Cardiac muscle cell (in vitro differentiated cells and primary cell): ENCODE results near the gene ZNF723. TPM values are rescaled to one million over a fixed set of nuclear protein-coding genes. Genes with fewer than 3 reads are reported as not detected.
A peak's percentile ranks its signal among the peaks of the same experiment; 100 is the strongest.
"Not testable (repeated sequence)": the region's sequence is repeated elsewhere in the genome, so short reads cannot be mapped to it uniquely, and the experiment has no call there.

ENCODE experiments used
- DNase-seq, 2 donors: peaks; one replicate each; pipeline versions ENCODE4 v3.0.0 to v3.0.0-alpha.2; 2010 to 2017; ENCODE audit warnings: low read depth in 1 of 2, low spot score in 1 of 2
- H3K27ac ChIP-seq: fragments of 200-600 bp; sonication (generic); 2 replicates; pipeline ENCODE4 v1.5.1; 2016
- H3K27me3 ChIP-seq: fragments of 200-600 bp; sonication (generic); 2 replicates; pipeline ENCODE4 v1.6.0; 2016; ENCODE audit warnings: control low read depth
- H3K36me3 ChIP-seq: fragments of 200-600 bp; sonication (generic); 2 replicates; pipeline ENCODE4 v1.5.1; 2016; ENCODE audit warnings: control low read depth
- H3K4me1 ChIP-seq: fragments of 200-600 bp; sonication (generic); 2 replicates; pipeline ENCODE4 v1.8.1; 2017; ENCODE audit warnings: low read depth, mild to moderate bottlenecking, mixed run types
- H3K4me3 ChIP-seq: fragments of 200-600 bp; sonication (generic); 2 replicates; pipeline ENCODE4 v1.5.1; 2016; ENCODE audit warnings: mild to moderate bottlenecking
- H3K9me3 ChIP-seq: fragments of 200-600 bp; sonication (generic); 2 replicates; pipeline ENCODE4 v1.5.1; 2017; ENCODE audit warnings: low read depth, mild to moderate bottlenecking, control low read depth
- polyA plus RNA-seq: library from polyadenylated mRNA; unstranded; fragments of >200 nt; fragmentation: Nextera tagmentation; extraction: Ambion mirVana; gene quantifications from 2 replicates; pipeline ENCODE4 v1.2.1, GENCODE V29; 2016
- total RNA-seq: library from RNA; depleted of rRNA; stranded (reverse); fragments of >200 nt; gene quantifications from 2 replicates; pipeline ENCODE4 v1.2.3, GENCODE V29; 2016
- TF ChIP-seq, protein P1 (sequence below): IDR thresholded peaks from 2 replicates; pipeline ENCODE4 v1.5.1; 2012; ENCODE audit warnings: low read depth, mild to moderate bottlenecking, low read length

The ZNF723 gene
- total and polyA plus RNA-seq, 2 experiments from 2014 or later = not detected

DNA sequence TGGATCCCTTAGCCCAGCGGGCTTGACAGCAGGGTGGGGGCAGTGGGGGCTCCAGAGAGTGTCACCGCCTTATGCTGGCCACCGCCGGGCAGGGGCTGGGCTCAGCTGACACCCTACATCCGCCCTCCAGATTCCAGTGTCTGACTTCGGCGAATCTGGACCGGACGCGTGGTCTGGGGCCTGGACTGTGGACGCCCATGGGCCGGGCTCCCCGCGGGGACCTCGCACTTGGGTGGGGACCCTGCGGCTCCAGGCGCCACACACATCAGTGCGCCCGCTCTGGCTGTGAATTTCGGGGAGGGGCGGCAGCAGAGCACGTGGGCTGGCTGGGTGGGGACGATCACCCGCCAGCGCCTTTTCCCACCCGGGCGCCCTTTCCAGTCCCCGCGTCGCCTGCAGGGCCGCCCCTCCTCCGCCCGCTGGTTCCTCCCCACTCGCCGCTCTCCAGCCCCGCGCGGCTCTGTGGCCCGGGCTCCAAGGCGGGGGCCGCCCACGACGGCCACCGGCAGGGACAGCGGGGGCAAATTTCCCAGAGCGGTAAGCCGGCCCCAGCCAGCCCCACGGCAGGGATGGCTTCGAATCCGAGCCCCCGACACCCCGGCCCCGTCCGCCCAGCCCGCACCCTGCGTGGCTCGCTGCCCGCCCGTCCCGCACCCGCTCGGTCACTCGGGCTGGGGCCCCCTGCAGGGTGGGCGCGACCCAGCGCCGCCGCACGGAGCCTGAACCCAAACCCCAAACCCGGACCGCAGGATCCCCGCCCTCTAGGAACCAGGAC is 24.8 kb upstream of the ZNF723 start:
- H3K27me3 ChIP-seq = no peaks in the 10 kb centered on the region
- no peak overlapping the region for H3K4me3 ChIP-seq
- no peak for DNase-seq
- H3K4me1 ChIP-seq = no peaks in the 10 kb centered on the region
- H3K9me3 ChIP-seq = no peaks in the 10 kb centered on the region
- TF ChIP-seq, protein P1, sequence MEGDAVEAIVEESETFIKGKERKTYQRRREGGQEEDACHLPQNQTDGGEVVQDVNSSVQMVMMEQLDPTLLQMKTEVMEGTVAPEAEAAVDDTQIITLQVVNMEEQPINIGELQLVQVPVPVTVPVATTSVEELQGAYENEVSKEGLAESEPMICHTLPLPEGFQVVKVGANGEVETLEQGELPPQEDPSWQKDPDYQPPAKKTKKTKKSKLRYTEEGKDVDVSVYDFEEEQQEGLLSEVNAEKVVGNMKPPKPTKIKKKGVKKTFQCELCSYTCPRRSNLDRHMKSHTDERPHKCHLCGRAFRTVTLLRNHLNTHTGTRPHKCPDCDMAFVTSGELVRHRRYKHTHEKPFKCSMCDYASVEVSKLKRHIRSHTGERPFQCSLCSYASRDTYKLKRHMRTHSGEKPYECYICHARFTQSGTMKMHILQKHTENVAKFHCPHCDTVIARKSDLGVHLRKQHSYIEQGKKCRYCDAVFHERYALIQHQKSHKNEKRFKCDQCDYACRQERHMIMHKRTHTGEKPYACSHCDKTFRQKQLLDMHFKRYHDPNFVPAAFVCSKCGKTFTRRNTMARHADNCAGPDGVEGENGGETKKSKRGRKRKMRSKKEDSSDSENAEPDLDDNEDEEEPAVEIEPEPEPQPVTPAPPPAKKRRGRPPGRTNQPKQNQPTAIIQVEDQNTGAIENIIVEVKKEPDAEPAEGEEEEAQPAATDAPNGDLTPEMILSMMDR = no peak
- H3K27ac ChIP-seq = no peak overlapping the region
- no peaks in the 10 kb centered on the region for H3K36me3 ChIP-seq

DNA sequence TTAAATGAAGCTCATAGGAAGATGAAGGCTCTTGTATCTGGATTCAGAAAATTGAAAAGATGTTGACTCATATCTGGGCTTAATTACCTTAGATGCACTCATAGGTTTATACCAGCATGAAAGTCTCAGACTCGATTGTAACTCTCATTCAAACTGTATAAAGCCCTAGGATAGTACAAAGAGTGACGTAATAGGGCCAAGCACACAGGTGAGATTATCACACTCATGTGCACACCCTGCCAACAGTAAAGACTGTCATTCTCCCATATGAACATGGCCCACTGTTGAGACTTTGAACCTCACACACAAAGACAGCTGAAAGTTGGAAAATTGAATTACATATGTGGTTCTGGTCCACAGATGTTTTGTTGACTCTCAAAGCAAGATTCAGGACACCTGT is 18.0 kb upstream of the ZNF723 start:
- Histone ChIP-seq H3K27ac (no peak overlapping the region), H3K27me3 (no peaks in the 10 kb centered on the region), H3K36me3 (no peaks in the 10 kb centered on the region), H3K9me3 (no peaks in the 10 kb centered on the region), H3K4me1 (no peaks in the 10 kb centered on the region), H3K4me3 (no peak overlapping the region)
- DNase-seq = no peak
- TF ChIP-seq, protein P1 = no peak

DNA sequence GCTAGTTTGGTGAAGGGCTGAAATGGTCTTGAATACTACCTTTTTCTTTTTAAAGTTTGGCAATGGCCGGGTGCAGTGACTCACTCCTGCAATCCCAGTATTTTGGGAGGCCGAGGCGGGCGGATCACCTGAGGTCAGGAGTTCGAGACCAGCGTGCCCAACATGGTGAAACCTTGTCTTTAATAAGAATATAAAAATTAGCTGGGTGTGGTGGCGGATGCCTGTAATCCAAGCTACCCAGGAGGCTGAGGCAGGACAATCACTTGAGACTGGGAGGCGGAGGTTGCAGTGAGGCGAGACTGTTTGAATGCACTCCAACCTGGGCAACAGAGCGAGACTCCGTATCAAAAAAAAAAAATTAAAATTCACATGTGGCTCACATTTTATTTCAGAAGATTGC is 880 bp upstream of the ZNF723 start:
- Histone ChIP-seq H3K27me3 (no peaks in the 10 kb centered on the region), H3K9me3 (peaks cover 3% of the 10 kb centered on the region), H3K36me3 (no peaks in the 10 kb centered on the region), H3K4me3 (no peak overlapping the region), H3K27ac (no peak overlapping the region), H3K4me1 (no peaks in the 10 kb centered on the region)
- TF ChIP-seq, protein P1 = no peak
- DNase-seq = no peak

DNA sequence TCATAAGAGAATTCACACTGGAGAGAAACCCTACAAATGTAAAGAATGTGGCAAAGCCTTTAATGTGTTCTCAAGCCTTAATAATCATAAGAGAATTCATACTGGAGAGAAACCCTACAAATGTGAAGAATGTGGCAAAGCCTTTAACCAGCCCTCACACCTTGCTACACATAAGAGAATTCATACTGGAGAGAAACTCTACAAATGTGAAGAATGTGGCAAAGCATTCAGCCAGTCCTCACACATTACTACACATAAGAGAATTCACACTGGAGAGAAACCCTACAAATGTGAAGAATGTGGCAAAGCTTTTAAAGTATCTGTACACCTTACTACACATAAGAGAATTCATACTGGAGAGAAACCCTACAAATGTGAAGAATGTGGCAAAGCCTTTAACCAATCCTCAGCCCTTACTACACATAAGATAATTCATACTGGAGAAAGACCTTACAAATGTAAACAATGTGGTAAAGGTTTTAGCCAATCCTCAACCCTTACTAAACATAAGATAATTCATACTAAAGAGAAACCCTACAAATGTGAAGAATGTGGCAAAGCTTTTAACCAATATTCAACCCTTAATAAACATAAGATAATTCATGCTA is 25.7 kb downstream of the ZNF723 start:
- not testable (repeated sequence) for DNase-seq, H3K4me3 ChIP-seq, H3K36me3 ChIP-seq, H3K4me1 ChIP-seq, H3K27ac ChIP-seq, H3K27me3 ChIP-seq, H3K9me3 ChIP-seq

DNA sequence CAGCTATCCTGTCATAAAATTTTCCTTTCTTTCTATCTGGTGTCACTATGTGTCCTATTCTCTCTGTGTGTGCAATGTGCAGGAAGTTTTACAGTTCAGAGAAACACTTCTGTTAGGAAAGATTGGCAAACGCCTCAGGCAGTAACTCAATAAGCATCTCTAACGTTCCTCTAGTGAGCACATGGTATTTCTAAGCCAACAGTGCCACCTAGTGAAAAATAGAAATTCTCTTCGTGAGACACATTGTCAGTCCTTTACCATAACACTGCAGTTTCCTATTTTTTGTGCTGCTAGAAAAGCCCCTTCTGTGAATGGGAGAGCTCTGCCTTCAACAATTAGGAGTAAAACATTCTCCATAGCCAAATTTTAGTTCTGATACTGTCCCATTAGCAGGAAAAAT is 50.7 kb downstream of the ZNF723 start:
- Histone ChIP-seq H3K27me3 (no peaks in the 10 kb centered on the region), H3K36me3 (no peaks in the 10 kb centered on the region), H3K9me3 (no peaks in the 10 kb centered on the region), H3K27ac (no peak overlapping the region), H3K4me3 (no peak overlapping the region), H3K4me1 (no peaks in the 10 kb centered on the region)
- TF ChIP-seq, protein P1 = no peak
- peak in 1 of 2 donors; percentile 27 for DNase-seq

DNA sequence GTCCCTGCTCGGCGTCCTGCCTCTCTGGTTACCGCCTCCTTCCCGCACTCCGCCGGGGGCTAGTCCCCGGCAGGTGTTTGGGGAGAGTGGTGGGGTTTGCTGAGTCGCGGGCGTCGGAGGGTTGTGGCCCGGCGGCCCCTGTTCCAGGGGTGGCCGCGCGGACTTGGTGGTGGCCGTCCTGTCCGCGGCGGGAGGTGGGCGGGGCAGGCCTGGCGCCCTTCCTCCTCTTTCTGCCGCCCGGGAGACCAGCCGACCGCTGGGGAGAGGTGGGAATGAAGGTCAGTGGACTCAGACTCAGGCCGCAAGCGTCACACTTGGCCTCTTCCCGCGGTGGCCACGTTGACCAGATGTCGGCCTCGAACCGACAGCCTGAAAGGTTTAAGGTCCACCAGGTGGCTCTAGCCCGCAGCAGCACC is 61.8 kb downstream of the ZNF723 start:
- Histone ChIP-seq H3K9me3 (no peaks in the 10 kb centered on the region), H3K27ac (no peak overlapping the region), H3K4me1 (no peaks in the 10 kb centered on the region), H3K36me3 (no peaks in the 10 kb centered on the region), H3K4me3 (no peak overlapping the region), H3K27me3 (no peaks in the 10 kb centered on the region)
- TF ChIP-seq, protein P1 = no peak
- no peak for DNase-seq
